NAMALWA (cell line): ENCODE measurements around the gene ABL2.
"Not testable (repeated sequence)": the region's sequence is repeated elsewhere in the genome, so short reads cannot be mapped to it uniquely, and the experiment has no call there.

ENCODE experiments used
- DNase-seq: peaks from one replicate; pipeline ENCODE4 v3.0.0-alpha.2; 2015; ENCODE audit warnings: low spot score

ABL2 gene

GRCh38 chr1:179213317-179213716 lies 16.2 kb downstream of the ABL2 start:
- DNase-seq = not testable (repeated sequence)

GRCh38 chr1:179208681-179209477 lies 20.6 kb downstream of the ABL2 start:
- no peak for DNase-seq

GRCh38 chr1:179206812-179207211 lies 22.7 kb downstream of the ABL2 start:
- no peak for DNase-seq

GRCh38 chr1:179205284-179205683 lies 24.2 kb downstream of the ABL2 start:
- no peak for DNase-seq

- no peak for DNase-seq
Observed at GRCh38 chr1:179202161-179202560, 27.3 kb downstream of the ABL2 start.

GRCh38 chr1:179200586-179200985 lies 28.9 kb downstream of the ABL2 start:
- DNase-seq = no peak

GRCh38 chr1:179197690-179198297 lies 31.7 kb downstream of the ABL2 start:
- no peak for DNase-seq

- not testable (repeated sequence) for DNase-seq
Observed at GRCh38 chr1:179195857-179196256, 33.6 kb downstream of the ABL2 start.

GRCh38 chr1:179195376-179195775 lies 34.1 kb downstream of the ABL2 start:
- DNase-seq = no peak

GRCh38 chr1:179194068-179194537 lies 35.4 kb downstream of the ABL2 start:
- no peak for DNase-seq

- DNase-seq = no peak
Observed at GRCh38 chr1:179190861-179191260, 38.6 kb downstream of the ABL2 start.

- DNase-seq = no peak
Observed at GRCh38 chr1:179187735-179188471, 41.6 kb downstream of the ABL2 start.

- DNase-seq = no peak
Observed at GRCh38 chr1:179187043-179187442, 42.4 kb downstream of the ABL2 start.

GRCh38 chr1:179184403-179184802 lies 45.1 kb downstream of the ABL2 start:
- no peak for DNase-seq

GRCh38 chr1:179183857-179184256 lies 45.6 kb downstream of the ABL2 start:
- no peak for DNase-seq

- no peak for DNase-seq
Observed at GRCh38 chr1:179178950-179179349, 50.5 kb downstream of the ABL2 start.

GRCh38 chr1:179178183-179178582 lies 51.3 kb downstream of the ABL2 start:
- no peak for DNase-seq

- no peak for DNase-seq
Observed at GRCh38 chr1:179177615-179178014, 51.9 kb downstream of the ABL2 start.

- no peak for DNase-seq
Observed at GRCh38 chr1:179177182-179177581, 52.3 kb downstream of the ABL2 start.

GRCh38 chr1:179175011-179175841 lies 54.3 kb downstream of the ABL2 start:
- no peak for DNase-seq

- not testable (repeated sequence) for DNase-seq
Observed at GRCh38 chr1:179170468-179170770, 59.1 kb downstream of the ABL2 start.
